ENCODE data around the gene SNX22.
"Not testable (repeated sequence)": the region's sequence is repeated elsewhere in the genome, so short reads cannot be mapped to it uniquely, and the experiment has no call there.

Gene SNX22

GRCh38 chr15:64151727-64152506 is at the start of gene SNX22:
Gene SNX22 (plus strand): TSS chr15:64151731. CDS start chr15:64151776, 45 bp downstream.
- peak; percentile 46 for DNase-seq (ENCODE audit: low spot score)

DNA sequence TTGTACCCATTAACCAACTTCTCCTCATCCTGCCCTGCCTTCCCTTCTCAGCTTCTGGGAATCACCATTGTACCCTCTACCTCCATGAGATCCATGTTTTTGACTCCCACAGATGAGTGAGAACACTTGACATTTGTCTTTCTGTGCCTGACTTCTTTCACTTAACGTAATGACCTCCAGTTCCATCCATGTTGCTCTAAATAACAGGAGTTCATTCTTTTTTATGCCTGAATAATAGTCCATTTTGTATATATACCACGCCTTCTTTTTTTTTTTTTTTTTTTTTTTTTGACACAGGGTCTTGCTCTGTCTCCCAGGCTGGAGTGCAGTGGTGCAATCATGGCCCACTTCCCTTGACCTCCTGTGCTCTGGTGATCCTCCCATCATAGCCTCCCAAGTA is 49.0 kb upstream of the SNX22 start:
- no peak for DNase-seq (ENCODE audit: low spot score)

DNA sequence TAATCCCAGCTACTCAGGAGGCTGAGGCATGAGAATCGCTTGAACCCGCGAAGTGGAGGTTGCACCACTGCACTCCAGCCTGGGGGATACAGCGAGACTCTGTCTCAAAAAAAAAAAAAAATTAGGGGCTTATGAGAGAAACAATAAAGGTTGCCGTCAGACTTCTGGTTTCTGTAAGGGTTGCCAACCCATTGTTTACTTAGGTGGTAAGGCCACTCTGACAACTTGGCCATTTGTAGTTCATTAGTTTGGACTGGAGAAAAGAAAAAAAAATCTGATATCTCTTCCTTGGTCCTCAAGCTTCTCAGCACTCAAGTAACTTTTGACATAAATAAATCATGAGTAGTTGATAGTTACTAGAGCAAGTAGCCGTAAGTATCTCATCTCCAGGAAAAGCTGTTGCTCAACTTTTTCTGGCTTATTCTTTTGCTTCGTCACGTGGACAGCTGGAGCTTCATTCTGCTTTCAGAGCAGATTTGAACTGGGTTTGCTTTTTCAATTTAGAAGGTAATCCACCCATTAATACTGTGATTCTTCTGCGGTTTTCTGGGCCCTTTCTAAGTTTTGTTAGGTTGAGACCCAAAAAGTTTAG is 46.3 kb upstream of the SNX22 start:
- DNase-seq (ENCODE audit: low spot score) = no peak

DNA sequence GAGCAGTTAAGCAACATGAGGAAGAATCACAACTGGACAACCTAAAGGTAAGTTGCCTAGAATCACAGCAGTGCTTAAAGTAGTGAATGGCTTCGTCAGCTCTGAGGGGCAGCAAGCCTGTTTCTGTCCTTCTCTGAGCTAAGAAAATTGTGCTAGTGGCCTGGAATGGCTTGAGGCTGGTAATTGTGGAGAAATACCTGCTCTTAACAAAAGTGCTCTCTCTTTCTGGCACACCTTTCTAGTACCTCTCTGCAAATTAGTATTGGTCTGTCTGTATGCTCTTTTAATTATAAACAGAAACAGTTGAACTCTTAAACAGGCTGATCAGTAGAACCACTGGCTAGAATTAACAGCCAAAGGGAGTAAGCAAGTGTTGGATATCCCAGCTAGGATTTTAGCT is 44.2 kb upstream of the SNX22 start:
- no peak for DNase-seq (ENCODE audit: low spot score)

- not testable (repeated sequence) for DNase-seq (ENCODE audit: low spot score)
Measured at GRCh38 chr15:64110108-64110701, 41.3 kb upstream of the SNX22 start.

DNA sequence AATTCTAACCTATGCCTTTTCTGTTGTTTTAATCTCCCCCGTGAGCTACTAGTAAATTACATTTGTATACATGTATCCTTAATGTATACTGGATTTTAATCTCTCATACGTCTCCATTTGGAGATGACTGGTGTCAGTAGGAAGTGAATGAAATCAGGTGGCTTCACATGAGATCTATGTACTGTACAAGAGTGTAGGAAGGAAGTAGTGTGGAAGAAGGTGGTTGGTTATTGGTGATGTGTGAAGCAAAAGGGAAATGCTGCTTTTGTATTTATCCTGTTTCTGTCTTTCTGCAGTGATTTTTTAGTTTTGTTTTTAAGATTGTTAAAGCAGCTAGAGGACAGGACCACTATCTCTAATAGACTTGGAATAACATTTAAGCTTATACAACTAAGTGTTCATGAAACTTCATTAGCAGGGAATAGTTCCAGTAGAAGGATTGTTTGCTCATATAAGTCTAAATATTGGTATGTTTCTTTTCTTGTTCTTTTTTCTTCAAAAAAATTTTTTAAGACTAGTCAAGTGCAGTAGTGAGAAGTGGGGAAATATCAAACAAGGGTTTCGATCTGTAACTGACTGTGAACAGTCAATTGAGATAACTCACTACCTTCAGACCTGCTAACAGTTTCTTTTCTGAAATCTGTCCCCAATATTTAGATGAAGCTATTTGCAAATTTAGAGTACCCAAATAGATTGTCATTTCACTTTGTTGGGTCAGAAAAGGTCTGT is 40.4 kb upstream of the SNX22 start:
- DNase-seq (ENCODE audit: low spot score) = no peak

DNA sequence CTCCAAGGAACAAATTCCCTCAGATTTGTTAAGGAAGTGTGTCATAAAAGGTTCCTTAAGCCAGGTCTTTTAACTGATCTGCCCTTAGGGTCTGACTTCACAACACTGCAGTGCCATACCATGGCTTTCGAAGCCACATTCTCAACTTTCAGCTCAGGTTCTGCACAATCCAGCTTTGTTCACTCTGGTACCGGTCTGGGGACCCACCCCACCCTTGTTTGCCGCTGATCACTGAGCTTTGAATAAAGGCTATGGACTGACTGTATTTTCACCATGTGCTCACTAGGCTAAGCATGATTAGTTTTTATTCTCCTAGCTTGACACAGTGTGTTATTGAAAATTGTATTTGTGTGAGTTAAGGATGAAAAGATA is 39.9 kb upstream of the SNX22 start:
- DNase-seq (ENCODE audit: low spot score) = no peak

DNA sequence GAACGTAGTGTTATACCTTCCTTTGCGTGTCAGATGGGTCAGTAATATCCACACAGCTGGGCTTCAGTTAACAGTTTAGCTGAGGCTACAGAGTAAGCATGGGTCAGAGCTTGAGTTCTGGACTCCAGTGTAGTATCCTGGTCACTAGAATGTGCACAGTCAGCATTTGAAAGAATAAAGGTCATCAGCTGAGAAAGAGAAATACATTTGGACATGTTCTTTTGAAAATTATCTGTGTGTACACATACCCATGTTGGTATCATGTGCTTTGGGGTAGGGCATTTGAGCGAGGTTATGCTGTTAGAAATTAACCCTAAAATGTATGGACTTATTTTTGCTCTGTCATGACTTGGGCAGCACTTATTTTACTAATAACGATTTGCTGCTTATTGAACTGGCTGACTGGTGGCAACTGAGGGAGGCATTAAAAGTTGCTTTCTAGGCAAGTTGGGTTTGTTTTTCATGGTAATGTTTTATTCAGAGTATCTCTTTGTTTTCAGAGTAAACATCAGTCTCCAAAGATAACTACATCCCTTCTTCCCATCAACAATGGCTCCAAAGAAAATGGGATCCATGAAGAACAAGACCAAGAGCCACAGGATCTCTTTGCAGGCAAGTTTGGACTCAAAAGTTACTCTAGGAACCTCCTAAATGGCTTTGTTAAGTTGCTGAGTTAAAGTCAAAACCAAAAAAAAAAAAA is 39.3 kb upstream of the SNX22 start:
- DNase-seq (ENCODE audit: low spot score) = no peak

DNA sequence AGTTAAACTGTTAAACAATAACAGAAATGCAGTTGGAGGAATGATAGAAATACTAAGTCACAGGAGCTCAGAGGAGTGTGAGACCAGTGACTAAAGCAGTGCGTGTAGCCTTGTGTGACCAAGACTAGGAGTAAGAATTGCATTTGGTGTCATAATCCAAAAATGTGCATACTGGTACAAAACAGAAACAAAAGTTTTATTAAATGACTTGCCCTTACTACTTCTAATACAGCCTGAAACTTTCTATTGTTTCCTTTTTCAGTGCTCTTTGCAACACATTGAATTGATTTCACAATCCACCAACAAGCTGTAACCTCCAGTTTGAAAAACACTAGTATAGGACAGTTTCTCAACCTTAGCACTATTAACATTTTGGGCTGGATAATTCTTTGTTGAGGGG is 38.6 kb upstream of the SNX22 start:
- no peak for DNase-seq (ENCODE audit: low spot score)

DNA sequence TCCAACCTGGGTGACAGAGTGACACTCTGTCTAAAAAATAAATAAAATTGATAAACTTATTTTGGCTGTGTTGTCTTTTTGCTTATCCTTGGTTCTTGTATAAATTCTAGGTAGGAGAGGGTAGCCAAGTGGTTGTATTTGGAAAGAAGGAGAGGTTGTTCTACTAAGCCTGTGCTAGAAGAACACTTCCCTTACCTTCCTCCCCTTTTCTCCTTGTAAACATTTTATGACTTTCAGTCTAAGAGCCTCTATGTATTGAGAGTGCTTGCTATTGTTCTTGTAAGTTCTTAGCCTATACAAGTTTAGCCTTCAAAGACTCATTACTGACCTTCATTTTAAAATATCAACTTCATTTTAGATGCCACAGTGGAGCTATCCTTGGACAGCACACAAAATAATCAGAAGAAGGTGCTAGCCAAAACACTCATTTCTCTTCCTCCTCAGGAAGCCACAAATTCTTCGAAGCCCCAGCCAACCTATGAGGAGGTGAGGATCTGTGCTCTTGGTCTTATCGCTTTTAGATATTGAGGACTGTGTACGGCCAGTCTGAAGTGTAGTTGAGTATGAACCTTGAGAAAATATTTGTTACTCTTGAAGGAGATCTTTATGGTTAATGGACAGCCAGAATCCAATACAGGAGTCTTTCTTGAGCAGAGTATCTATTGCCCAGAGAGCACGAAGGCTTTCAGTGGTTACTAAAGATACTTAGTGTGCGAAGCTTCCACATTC is 33.6 kb upstream of the SNX22 start:
- no peak for DNase-seq (ENCODE audit: low spot score)

- DNase-seq (ENCODE audit: low spot score) = not testable (repeated sequence)
Measured at GRCh38 chr15:64120322-64120721, 31.2 kb upstream of the SNX22 start.

- no peak for DNase-seq (ENCODE audit: low spot score)
Measured at GRCh38 chr15:64121614-64122013, 29.9 kb upstream of the SNX22 start.

- DNase-seq (ENCODE audit: low spot score) = no peak
Measured at GRCh38 chr15:64122444-64122843, 29.1 kb upstream of the SNX22 start.

GRCh38 chr15:64122936-64123351 is 28.6 kb upstream of the SNX22 start:
- no peak for DNase-seq (ENCODE audit: low spot score)

DNA sequence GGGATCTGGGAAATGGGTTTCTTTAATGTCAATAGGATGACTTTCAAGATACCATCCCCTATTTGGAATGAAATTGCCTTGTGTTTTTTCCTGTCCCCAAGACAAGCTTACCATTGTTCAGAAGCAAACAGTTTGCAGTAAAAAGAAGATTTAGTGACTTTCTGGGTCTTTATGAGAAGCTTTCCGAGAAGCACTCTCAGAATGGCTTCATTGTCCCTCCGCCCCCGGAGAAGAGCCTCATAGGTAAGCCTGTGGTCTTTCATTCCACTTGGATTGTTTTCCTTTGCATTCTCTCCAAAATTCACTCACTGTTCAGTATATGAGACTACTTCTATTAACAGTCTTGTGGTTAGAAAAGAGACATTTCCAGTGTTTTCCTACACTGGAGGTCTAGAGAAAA is 25.6 kb upstream of the SNX22 start:
- no peak for DNase-seq (ENCODE audit: low spot score)

- DNase-seq (ENCODE audit: low spot score) = no peak
Measured at GRCh38 chr15:64127521-64128270, 23.8 kb upstream of the SNX22 start.

DNA sequence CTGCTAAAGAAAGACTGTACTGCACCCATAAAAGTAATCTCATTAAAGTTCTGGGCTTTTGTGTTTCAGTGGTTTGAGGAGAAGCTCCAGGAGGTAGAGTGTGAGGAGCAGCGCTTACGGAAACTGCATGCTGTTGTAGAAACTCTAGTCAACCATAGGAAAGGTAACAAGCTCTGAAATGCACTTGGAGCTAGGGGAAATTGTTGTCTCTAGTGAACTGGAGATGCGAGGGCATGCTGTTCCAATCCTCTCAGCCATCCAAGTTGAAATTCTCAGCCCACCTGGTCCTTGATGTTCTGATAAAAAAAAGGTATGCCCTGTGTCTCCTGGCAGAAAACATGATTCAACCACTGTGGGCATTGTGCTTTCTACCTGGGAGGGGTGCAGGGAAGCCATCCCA is 21.4 kb upstream of the SNX22 start:
- no peak for DNase-seq (ENCODE audit: low spot score)

GRCh38 chr15:64131547-64131946 is 20.0 kb upstream of the SNX22 start:
- no peak for DNase-seq (ENCODE audit: low spot score)

GRCh38 chr15:64132217-64132616 is 19.3 kb upstream of the SNX22 start:
- no peak for DNase-seq (ENCODE audit: low spot score)

DNA sequence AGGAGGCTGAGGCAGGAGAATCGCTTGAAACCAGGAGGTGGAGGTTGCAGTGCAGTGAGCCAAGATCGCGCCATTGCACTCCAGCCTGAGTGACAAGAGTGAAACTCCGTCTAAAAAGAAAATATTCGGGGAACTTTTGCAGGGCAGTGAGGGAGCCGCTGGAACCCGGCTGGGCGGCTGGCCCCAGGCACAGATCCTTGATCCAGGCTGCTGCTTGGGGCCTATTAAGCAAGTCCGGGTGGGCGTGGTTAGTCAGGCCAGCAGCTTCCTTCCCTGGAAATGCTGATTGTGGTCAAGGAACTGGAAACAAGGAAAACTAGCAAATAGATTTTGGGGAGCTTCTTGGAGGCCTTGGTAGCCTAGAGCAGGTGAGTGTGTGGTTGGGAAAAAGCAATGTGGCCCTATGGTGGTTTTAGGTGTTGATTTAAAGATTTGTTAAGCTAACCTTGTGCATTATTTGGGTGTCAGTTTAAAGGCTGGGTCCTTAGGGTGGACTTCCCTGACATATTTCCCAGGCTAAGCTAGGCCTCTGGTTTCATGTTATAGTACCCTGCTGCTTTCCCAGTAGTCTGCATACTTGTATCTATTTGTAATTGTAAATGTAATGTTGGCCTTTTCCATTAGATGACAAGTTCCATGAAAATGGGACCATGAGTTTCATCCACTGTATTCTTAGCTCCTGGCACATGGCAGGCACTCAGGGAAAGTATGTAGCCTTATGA is 17.7 kb upstream of the SNX22 start:
- DNase-seq (ENCODE audit: low spot score) = no peak
